HG02973 (cell line): ENCODE data around the gene KCTD11.

Source experiments
- ATAC-seq: cut with Tn5 transposase; IDR thresholded peaks from one replicate; pipeline ENCODE4 v1.9.1; 2021; ENCODE audit warnings: moderate library complexity; ENCODE audit not compliant: unreplicated experiment

KCTD11 gene

DNA sequence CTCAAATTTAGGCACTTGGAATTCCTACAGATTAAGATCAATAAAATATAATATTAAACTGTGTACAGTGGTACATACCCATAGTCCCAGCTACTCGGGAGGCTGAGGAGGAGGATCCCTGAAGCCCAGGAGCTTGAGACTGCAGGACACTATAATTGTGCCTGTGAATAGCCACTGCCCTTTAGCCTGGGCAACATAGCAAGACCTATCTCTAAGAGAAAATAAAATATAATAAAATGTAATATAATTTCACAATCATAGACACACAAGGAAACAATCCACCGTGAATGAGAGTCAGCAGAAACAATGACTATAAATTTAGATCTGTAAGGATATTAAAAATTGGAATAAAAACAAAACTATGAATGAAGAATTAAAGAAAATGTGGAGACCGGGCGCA, 18.9 kb downstream of the KCTD11 start:
- ATAC-seq, result no peak

DNA sequence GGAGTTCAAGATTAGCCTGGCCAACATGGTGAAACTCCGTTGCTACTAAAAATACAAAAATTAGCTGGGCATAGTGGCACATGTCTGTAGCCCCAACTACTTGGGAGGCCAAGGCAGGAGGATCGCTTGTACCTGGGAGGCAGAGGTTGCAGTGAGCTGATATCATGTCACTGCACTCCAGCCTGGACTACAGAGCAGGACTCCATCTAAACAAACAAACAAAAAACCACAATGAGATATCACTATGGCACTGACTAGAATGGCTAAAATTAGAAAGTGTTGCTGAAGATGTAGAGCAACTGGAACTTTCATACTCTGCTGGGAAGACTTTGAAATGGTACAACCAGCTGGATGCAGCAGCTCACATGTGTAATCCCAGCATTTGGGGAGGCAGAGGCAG, 22.4 kb downstream of the KCTD11 start:
- ATAC-seq, result no peak

DNA sequence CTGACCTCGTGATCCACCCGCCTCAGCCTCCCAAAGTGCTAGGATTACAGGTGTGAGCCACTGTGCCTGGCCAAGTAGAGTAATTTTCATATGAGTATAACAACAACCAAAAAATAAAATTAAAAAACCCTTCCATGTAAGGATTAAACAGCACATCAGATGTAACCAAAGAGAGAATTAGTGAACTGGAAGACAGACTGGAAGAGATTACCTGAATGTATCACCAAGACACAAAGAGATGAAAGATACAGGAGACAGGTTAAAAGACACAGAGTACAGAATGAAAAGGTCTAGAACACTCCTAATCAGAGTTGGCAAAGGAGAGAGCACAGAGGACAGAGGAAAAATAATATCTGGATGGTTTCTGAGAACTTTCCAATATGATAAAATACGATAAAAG, 27.2 kb downstream of the KCTD11 start:
- ATAC-seq, result no peak

DNA sequence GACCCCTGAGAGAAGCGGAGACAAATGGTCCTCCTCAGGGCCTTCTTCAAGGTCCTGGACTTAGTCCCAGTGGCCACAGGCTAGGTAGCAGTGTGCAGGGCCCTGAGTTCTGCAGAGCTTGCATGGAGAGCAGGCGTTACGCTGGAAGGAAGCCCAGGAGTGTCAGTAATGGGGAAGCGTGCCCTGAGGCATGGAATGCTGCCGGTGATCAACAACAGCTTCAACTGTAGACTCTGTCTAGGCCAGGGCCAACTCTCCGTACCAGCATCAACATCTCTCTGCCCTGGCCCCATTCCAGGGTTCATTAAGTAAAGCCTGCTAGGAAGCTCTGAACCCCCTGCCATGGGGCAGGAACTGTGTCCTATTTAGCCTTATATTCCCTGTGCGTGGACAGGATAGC, 28.4 kb downstream of the KCTD11 start:
- no peak for ATAC-seq

DNA sequence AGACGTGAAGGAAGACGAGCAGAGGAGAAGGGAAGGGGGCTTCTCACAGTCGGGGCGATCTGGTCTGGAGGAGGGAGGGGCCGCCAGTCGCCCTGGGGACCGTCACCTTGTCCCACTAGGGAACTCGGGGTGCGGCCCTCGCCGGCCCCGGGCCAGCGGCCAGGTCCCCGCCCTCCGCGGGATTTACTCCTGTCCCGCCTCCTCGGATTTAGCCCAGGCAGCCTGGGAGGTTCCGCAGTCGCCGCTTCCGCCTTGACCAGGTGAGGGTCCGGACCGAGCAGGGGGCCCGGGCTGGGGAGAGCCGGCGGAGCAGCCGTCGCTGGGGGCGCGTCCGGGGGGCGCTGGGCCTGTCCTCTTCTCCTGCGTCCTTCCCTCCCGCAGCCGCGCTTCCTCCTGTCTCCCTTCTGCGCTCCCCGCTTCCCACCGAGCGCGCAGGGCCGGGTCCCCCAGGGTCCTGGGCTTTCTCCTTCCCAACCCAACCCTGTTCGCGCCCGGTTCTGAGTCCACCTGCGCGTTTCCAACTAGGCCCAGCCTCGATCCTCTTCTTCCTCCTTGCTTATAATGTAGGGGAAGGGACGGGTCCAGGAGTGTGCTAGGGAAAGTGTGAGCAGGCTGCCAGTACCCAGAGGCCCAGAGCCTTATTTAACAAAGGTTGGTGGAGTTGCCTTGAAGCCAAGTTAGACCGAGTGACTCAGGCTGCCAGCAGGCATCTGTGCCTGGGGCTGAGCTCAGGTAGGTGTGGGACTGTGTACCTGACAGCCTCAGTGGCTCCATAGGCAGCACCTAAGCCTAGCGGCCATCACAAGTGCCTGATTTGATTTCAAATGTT, 29.1 kb downstream of the KCTD11 start, which contains the start of gene TNK1:
Gene TNK1 (plus strand): TSS at position 235 of the 829 bp plus-strand sequence. CDS start 1,838 bp downstream, outside the sequence.
- no peak for ATAC-seq

DNA sequence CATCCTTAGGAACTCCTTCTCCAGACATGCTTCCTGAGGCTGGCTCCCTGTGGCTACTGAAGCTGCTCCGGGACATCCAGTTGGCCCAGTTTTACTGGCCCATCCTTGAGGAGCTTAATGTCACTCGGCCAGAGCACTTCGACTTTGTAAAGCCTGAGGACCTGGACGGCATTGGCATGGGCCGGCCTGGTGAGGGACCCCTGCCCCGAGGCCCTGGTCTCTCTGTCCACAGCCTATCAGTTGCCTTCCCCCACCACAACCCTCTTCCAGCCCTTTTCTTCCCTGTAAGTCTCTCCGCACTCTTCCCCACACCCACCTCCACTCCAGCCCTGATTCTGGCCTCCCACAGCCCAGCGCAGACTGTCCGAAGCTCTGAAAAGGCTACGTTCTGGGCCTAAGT, 30.9 kb downstream of the KCTD11 start:
- ATAC-seq, result no peak

DNA sequence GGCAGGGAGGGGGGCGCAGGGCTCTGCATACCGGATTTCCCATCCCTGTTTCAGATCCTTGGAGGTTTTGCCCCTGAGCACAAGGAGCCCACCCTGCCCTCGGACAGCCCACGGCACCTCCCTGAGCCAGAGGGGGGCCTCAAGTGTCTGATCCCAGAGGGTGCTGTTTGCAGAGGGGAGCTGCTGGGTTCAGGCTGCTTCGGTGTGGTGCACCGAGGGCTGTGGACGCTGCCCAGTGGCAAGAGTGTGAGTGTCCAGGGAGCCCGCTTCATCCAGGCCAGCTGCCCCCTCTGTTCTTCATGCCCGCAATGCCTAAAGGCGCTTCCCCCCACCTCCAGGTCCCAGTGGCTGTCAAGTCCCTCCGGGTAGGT, 31.4 kb downstream of the KCTD11 start:
- ATAC-seq, result no peak

DNA sequence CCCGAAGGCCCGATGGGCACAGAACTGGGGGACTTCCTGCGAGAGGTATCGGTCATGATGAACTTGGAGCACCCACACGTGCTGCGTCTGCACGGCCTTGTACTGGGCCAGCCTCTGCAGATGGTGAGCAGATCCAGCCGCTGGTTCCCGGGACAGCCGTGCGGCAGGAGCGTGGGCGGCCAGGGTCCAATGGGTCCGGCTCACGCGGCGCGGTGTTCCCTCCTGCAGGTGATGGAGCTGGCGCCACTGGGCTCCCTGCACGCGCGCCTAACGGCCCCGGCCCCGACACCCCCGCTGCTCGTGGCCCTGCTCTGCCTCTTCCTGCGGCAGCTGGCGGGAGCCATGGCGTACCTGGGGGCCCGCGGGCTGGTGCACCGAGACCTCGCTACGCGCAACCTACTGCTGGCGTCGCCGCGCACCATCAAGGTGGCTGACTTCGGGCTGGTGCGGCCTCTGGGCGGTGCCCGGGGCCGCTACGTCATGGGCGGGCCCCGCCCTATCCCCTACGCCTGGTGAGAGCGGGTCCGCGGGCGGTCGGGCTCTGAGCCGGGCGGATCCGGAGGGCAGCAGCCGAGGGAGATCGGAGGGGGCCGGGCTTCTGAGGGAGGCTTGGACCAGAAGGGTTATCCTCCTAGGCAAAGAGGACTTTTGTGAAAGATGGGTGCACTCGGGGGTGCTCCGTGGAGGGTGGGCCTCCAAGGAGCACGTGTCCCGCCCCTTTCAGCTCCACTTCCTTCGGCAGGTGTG, 32.0 kb downstream of the KCTD11 start:
- ATAC-seq, result no peak

DNA sequence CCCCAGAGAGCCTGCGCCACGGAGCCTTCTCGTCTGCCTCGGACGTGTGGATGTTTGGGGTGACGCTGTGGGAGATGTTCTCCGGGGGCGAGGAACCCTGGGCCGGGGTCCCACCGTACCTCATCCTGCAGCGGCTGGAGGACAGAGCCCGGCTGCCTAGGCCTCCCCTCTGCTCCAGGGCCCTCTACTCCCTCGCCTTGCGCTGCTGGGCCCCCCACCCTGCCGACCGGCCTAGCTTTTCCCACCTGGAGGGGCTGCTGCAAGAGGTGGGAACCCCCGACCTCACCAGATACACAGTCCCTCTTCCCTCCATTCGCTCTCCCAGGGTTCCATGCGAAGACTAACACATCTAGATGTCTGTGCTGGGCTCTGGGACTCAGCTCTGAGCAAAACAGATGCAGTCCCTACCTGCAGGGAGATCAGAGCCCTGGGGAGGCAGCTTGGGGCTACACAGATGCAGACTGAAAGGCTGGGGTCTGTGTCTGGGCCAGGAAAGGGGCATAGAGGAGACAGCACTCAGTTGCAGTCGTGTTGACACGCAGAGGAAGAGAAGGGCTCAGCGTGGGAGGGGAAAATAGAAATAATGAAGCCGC, 32.6 kb downstream of the KCTD11 start:
- no peak for ATAC-seq

DNA sequence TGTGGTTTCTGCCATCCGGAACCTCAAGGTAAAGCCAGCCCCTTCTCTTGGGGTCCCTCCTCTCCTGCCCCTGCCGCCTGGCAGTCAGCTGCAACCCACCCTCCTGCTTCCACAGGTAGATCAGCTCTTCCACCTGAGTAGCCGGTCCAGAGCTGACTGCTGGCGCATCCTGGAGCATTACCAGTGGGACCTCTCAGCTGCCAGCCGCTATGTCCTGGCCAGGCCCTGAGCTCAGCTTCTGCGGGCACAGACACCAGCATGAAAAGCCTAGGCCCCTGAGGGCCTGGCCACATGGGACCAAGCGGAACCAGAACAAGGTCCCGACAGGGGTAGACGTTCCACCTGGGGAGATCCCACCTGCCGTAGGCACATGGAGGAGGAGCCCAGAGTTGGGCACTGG, 36.9 kb downstream of the KCTD11 start:
- ATAC-seq, result no peak

DNA sequence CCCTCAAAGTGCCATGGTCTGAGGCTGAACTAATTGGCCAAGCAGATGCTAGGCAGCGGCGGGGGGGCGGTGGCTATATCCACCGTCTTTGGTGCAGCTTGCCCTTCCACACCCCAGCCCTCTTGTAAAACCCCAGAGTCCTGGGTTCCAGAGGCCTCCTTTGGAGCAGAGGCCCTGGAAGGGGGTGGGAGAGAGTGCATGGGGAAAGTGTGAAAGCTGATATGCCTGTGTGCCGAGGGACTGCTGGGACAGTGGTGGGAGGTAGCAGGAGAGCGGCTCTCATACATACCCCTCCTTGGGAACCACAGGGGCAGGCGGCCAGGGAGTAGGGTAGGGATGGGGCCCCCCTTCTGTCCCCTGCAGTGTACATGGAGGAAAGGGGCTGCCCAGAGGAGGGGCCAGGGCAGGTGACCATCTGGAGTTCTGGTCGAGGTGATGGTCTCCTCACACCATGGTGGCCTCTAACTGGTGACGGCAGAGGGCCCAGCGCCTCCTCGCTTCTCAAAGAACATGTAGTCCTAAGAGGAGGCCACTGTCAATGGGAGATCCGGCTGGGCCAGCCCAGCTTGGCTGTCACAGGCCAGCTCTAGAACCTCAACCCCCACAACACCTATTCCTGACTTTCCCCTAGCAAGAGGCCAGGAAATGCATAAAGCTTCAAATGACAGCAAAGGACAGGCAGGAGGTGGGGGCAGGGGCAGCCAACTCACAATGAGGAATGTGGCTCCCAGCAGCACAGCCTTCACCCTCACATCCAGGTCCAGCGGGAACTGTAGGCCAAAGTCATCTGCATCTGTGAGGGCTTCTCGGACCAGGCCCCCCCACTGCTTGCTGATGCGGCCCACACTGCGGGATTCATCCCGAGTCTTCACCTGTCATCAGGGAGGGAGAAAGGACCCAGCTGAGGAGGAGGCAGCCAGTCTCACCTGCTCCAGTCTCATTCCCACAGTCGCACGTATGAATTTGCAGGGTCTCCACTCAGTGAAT, 38.3 kb downstream of the KCTD11 start:
- no peak for ATAC-seq

DNA sequence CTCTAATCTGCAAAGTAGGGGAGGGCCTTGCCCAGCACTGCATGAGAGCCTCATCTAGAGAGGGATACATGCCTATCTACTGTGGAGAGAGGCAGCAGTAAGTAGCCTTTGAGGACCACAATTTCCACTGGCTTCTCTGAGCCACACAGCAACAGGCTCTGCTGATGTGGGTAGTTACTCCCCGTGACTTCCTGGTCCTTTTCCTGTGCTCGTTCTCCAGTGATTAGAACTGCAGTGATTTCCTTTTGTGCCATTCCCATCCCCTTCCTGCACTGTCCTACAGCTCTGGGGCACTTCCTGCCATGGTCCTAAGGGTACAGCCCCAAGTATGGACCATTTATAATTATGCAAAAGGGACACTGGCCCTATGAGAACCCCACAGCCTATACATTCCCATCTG, 39.3 kb downstream of the KCTD11 start:
- ATAC-seq, result no peak

DNA sequence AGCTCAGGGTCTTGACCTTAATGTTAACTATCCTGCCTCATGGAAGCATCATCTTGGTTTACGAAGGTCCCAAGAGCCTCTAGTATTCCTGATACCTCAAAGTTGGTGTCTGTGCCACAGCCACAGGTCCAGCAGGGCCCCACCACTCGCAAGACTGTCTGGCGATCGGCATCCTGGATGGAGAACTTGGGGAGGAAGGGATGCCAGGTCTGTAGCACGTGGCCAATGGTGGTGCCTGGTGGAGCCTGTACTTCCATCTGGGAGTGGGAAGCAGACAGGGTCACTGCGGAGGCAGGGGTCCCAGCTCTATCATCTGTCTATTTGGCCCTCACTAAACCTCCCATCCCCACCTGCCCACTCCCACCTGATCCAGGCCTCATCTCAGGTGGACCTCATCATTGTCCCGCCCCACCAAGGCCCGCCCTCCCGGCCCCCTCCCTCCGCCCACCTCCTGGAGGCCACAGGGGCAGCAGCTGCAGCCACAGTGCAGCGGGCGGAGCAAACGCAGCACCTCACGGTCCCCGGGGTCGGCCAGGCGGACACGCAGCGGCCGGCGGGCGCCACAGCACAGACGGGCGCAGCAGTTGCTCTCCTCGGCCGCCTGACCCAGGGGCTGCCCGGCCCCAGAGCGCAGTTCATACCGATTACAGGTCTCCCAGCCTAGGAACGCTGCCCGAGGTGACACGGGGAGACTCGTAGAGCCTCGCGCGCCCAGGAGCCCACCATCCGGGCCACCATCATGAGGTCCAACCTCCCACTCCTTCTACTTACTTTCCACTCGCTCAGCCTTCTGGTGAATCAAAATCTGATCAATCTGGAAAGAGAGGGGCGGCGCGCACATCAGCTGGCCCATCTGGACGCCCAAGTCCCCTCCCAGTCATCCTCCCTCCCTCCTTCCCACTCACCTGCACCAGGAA, 41.0 kb downstream of the KCTD11 start:
- ATAC-seq, result no peak

DNA sequence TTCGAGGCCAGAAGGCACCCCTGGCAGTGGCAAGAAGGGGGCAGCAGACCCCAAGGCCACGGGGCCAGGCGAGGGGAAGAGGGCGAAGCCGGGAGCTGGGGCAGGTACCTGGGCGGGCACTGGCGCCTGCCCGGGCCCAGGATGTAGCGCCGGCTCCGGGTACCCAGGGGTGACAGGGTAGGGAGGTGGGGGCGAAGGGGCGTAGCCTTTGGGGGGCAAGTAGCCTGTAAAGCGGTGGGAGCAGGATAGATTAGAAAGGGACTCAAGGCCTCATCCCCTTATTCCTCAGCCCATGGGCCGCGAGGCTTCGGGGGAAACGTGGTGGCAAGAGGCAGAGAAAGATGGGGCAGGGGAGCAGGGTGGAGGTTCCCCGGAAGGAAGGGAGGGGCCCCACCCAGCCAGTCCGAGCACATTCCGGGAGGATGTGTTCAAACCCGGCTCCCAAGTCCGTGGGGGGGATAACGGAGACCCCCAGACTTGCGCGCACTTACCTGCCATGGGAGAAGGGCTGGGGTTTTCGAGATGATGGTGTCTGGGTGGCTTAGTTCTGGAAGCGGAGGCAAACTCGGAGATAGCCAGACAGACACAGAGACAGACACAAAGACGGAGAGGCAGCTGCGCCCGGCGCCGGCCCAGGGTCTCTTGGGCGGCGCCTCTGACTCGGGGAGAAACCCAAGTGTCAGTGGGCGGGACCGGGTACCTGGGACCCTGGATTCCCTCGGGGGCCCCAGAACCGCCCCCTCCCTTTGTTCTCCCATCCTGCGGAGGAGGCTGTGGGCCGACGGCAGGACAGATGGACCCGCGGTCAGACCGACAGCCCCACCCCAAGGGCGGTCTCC, 41.9 kb downstream of the KCTD11 start:
- peak; percentile 41 for ATAC-seq

DNA sequence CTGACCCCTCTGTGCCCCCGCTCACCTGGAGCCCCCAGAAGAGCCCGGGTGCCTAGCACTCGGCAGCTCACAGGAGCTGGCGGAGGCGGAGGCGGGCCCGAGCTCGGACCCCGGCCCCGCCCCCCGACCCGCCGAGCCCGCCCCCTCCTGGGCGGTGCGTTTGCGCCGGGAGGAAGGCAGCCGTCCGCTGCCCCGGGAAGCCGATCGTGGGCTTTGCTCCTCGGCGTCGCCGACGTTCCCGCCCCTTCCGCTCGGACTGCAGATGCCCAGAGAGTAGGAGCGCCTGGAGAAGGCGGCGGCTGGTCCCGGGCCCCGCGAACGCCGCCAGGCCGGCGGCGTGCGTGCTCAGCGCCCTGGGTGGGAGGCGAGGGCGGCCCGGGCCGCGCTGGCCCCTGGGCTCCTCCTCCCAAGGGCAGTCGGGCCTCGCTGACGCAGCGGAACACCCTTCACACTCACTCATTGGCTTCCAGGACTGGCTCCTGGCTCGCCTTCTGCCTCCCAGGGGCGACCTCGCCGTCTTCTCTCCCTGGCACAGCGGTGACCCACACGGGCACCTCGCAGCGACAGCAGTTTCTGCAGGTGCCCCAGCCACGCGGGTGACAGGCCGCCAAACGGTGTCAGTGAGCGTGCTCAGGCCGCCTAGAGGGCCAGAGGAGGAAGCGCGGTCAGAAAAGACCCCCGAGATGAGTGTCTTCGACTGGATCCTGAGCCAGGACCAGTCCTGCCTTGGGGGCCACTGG, 42.7 kb downstream of the KCTD11 start, which contains the start of gene PLSCR3:
Gene PLSCR3 (minus strand): TSS at position 74 of the 740 bp plus-strand sequence. CDS start 415 bp downstream, outside the sequence.
- ATAC-seq, result peak; percentile 51

DNA sequence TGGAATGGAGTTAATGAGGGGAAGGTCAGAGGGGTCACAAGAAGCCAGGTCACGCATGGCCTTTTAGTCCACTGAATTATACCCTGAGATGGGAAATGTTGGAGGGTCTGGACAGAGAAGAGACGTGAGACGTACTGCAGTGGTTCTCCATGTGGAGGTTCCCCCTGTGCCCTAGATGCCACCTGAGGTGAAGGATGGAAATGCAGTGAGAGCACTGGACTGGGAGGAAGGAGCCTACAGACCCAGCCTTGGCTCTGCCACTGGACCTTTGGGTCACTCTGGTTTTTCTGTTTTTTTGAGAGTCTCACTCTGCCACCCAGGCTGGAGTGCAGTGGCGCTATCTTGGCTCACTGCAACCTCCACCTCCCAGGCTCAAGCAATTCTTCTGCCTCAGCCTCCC, 44.2 kb downstream of the KCTD11 start:
- ATAC-seq, result no peak

DNA sequence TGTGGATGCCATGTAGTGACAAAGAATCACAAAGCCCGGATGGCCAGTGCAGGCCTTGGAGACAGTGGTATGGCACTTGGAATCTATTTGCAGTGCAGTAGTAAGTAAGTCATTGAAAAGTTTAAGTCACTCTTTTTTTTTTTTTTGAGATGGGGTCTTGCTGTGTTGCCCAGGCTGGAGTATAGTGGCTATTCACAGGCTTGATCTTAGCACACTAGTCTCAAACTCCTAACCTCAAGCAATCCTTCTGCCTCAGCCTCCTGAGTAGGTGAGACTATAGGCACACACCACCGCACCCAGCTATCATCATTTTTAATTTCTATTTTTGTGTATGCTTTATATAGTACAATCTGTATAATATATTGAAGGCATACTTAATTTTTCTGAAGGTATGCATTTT, 46.6 kb downstream of the KCTD11 start:
- no peak for ATAC-seq
